Fibroblast of upper back skin (primary cell): ENCODE measurements around the gene TM9SF4.
"Not testable (repeated sequence)": the region's sequence is repeated elsewhere in the genome, so short reads cannot be mapped to it uniquely, and the experiment has no call there.

ENCODE experiments used
- DNase-seq: peaks from one replicate; pipeline ENCODE4 v3.0.0-alpha.2; 2013

Gene TM9SF4

DNA sequence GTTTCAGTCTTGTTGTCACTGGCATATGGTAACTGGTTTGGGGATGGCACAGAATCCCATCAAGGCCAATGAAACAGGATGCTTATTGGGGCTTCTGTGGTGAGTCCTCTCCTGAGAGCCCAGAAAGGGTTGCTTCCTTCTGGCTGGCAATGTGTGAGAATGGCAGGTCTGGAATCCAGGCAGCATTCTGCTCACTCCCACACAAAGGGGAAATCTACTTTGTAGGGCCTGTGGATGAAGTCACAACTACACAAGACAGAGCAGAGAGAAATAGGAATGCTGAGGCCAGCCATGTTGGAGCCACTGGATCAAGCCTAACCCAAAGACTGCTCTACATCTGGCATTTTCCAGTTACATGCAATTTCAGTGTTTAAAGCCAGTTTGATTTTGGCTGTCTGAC is 82.4 kb downstream of the TM9SF4 start:
- DNase-seq: no peak

DNA sequence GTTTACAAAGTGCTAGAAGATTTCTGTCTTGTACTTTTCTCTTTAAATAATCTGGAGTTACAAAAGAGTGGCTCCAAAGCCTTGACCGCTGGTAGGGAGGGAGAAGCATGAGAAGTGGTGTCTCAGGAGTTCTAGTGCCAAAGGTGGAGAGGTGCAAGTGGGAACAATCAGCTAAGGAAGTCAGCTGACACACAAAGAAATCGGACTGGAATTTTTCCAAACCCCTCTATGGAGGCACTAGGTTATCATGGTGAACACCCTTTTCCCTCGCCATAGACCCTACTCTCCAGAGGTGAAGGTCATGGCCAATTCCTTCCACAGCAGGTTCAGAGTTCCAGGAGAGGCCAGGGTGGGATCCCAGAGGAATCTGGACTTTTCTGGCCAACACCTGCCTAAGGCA is 83.2 kb downstream of the TM9SF4 start:
- no peak for DNase-seq

DNA sequence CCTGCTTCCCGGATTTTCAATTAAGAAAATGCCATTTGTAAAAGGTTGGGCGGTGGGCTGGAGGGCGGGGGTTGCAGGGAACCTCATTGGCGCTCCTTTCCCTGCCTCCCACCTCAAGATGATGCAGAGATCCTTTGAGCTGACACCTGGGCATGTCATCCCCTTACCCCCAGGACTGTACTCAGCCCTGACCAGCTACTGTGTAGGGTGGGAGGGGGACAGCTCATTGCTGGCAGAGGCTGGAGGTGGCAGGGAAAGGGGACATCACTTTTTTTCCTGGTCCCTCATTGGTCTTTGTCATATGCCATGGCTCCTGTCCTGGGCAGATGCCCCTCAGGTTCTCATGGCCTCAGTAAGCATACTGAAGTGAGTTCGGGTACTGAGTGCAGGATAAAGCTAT is 83.8 kb downstream of the TM9SF4 start:
- not testable (repeated sequence) for DNase-seq

DNA sequence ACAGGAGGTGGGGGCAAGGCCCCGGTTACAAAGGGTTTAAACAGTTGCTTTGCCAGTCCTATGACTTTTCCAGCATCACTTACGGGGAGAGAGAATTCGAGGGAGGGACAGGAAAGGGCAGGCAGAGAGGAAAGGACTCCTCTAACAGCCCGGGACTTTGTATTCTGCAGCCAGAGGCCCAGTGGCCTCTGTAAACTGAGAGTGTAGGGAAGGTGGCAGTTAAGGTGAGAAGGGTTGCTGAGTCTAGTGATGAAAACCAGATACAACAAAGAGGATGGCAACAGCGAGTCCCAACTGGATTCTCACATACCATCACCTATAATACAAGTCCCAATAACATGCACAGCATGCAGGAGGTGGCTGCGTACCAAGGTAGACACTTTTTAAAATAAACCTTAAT is 84.5 kb downstream of the TM9SF4 start:
- DNase-seq: no peak

DNA sequence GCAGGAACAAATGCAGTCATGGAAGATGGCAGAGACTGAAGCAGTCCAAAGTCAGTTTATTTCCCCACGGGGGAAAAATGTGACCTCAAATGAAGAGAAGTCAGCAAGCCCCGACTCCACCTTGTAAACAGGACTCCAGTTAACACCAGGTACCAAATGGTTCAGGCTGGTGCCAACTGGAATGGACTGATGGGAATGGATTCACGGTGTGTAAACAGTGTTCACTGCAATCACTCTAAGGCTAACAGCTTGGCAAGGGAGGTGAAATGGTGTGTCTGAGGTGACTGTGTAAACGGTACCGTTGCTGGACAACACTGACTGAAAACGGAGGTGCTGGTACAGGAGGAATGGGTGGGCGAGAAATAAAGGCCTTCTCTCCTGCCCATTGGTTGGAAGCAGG is 86.1 kb downstream of the TM9SF4 start:
- DNase-seq: no peak

DNA sequence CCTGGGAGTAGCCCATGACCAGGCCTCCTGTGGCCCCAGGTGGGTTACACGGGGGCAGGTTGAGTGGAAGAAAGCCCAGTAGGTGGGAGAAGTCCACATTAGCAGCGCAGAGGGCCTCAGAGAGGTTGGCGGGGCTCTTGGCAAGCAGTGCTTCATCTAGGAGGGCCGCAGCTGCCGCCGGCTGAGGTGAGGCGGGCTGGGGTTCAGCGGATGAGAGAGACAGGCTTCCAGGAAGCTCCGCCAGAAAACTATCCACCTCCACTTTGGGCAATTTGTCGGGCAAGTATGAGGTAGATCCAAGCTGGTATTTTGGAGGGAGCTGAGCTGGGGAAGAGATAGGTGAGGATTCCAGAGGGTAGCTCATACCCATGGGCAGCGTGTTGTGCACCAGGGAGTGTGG is 87.1 kb downstream of the TM9SF4 start:
- DNase-seq: not testable (repeated sequence)

DNA sequence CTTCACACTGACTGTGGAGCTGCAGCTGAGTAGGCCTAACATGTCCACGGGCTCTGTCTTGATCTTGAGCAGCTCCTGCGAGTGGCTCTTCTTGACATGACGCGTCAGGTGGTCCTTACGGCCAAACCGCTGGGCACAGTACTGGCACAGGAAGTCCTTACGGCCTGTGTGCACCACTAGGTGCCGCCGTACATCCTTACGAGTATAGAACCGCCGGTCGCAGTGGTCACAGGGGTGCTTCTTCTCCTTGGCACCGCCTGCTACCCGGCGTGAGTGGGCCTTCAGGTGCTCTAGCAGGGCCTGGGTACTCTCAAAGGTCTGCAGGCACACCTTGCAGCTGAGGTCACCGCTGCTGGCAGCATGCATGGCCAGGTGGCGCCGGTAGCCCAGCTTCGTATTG is 87.6 kb downstream of the TM9SF4 start:
- DNase-seq: not testable (repeated sequence)

DNA sequence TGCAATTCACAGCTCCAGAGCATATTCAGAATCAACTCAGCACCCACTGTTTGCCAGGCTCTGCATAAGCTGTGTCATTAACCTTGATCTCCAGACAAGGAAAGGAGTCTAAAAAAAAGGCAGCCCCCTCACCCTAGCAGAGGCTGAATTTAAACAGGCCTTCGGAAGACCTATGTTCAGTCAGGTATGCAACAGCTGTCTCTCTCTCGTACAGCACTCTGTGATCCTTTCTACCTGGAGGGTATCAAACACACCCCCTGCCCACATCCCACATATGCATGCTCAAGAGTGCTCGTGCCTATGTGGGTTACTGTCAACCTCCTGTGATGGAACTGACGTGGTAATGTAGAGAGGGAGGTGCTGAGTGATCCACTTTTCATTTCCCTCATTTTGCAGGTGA is 89.5 kb downstream of the TM9SF4 start:
- DNase-seq: no peak

DNA sequence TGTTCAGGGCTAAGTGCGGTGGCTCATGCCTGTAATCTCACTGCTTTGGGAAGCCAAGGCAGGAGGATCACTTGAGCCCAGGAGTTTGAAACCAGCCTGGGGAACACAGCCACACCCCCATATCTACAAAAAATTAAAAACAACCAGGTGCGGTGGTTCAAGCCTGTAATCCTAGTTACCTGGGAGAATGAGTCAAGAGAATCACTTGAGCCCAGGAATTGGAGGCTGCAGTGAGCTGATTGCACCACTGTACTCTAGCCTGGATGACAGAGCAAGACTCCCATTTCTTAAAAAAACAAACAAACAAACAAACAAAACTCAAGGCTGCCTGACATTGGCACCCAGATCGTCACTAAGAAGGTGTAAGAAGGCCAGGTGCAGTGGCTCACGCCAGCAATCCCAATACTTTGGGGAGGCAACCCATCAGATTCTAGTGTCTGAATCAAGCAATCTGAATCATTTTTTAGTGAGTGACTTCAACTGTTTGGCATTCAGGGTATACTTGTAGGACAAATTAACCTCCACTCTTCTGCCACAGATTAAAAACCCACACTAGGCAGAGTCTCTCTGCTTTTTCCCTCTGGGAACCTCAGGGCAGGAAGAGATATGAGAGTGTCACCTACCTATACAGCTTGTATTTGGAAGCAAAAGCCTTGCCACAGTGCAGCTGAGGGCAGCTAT is 91.9 kb downstream of the TM9SF4 start:
- peak; percentile 29 for DNase-seq

DNA sequence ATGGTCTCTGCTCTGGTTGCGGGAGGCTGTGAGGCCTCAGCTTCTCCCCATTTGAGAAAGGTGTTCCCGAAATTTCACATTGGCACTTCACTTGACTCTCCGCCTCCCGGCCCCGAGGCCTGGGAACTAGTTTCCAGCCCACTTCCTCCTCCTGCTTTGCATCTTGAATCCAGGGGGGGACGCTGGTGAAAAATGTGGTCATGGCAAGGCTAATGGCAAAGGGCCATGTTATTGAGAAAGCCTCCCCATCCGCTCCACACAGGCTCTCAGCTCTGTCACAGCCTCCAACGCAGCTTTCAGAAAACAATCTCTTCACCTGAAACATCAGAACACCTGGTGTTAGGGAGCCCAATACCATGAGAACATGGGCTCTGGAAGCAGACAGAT is 92.5 kb downstream of the TM9SF4 start:
- DNase-seq: no peak

DNA sequence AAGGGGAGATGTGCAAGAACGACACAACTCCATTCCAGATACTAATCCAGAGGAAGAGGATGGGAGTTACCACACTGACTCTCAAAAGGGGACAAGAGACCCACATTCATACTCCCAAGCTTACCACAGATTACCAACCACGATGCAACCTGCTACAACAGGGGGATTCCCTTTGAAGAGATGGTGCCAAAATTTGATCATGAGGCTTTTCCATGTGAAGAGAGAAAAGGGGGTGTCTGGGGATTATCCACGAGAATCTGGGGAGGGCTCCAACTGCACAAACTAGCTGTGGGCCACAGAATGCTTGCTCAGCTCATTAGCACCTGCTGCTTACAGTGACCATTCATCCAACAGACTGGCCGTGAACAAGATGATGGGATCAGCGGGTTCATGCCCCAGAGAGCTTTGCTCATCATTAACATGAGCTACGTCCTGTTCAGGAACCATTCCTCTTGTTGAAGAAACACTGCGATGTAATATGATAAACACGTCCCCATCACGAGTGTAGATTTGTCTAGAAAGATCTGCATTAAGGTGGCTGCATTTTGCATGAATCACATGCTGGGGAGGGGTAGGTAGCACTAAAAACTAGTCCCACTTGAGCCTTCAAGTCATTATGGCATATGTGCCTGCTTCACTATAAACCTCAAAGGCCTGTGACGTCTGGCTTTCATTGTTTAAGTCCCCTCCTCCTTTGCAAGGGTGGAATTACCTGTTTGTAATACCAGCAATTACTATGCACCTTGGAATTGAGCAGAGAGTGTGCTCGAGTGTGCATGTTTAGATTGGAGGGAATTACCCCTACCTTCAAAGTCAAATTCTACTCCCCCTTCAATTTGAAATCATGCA is 94.1 kb downstream of the TM9SF4 start:
- DNase-seq: no peak

DNA sequence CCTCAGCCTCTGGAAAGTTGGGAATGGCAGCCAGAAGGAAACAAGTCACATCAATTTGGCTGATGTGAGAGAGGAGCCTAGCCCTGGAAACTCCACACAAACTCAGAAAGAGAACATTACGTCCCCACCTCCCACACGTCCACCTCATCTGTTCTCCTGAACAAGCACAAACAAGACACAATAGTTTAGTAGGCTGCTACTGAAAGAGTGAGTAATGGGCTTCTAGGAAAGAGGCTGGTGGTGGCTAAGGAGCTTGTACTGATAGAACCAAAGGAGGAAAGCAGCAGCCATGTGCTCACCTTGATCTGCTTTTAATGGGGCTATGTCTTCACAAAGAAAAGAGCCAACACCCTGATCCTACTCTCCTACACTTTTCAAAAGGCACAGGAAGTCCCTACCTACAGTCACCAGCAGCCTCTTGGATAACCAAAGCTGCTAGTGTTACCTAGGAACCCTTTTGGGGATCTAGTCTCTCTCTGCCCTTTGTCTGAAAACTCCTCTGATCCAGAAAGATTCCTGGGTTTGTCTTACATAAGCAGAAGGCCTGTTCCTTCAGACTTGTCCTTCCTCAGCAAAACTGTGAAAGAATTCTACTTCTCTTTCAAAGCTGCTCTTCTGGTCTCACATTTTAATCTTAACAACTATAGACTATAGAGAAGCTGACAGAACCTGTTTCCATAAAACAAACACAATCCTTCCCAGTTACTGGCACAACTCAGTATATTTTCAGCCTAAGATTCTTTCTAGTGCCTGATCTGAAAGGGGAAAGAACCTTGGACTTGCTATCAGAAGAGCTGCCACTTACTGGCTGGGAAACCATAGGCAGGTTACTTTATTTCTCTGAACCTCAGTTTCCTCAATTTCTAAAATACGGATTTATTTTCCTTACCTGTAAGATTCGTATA is 94.9 kb downstream of the TM9SF4 start:
- no peak for DNase-seq

DNA sequence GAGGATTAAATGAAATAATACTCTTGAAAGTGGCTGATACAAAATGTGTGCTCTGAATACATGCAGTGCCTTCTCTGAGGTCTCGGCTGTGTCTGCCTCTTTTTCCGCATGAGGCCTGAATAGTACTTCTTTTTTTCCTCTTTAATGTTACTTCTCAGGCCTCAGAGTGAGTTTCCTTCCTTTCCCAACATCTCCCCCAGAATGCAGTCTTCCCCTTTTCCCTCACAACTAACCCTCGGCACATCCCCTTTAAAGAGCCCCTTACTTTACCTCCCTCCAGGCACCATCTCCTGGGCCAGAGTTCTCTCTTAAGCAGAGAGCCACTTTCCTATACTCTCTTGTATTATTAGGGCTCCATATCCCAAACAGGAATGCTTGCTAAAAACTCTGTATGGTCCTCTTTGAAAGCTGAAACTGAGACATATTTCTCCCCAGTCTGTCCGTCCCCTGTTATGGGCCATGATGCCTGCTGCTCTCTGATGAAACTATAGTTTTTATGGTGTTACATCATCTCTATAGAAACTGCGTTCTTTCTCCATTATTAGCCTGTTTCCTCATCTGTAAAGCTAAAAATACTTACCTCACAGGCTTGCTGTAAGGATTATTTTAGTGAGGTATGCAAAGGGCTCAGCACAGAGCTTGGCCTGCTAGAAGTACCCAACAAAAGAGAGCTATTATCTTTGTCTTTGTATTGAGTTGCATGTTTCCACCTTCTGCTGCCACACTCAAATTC is 95.8 kb downstream of the TM9SF4 start:
- peak; percentile 33 for DNase-seq

DNA sequence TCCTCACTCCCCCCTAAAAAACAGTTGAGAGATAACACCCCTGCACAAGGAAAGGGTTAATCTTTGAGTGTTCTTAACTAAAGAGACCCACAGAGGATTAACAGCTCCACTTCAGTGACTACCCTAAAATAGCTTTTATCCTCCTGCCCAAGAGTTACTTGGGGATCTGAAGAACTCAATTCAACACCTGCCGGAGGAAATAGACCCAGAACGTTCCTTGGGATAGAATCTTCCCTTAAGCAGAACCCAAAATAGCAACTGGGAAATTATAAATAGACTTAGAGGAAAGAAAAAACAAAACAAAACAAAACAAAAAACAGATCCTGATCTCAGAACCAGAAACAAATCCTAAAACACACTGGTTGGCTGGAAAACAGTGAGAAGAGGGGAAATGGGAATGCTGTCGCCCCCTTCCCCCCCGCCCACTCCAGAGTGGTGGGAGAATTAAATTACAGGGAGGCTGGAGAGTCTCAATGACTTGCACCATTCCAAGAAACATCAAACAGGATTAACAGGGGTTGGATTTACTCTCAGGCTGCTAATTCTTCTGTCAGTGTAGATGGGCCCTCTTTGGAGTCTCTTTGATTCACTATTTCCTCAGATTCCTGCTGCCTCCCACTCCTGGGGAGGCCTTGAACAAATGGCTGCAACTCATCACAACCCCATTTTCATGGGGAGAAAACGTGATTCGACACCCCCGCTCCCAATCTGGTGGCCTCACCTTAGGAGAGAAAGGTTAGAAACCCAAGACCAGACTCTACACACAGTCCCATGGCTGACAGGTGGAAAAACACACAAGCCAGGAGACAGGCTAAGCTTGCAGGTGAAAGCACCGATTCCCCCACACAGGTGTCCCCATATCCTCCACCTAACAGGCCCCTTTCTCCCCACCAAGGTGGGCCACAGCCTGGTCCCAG is 96.6 kb downstream of the TM9SF4 start:
- DNase-seq: no peak

DNA sequence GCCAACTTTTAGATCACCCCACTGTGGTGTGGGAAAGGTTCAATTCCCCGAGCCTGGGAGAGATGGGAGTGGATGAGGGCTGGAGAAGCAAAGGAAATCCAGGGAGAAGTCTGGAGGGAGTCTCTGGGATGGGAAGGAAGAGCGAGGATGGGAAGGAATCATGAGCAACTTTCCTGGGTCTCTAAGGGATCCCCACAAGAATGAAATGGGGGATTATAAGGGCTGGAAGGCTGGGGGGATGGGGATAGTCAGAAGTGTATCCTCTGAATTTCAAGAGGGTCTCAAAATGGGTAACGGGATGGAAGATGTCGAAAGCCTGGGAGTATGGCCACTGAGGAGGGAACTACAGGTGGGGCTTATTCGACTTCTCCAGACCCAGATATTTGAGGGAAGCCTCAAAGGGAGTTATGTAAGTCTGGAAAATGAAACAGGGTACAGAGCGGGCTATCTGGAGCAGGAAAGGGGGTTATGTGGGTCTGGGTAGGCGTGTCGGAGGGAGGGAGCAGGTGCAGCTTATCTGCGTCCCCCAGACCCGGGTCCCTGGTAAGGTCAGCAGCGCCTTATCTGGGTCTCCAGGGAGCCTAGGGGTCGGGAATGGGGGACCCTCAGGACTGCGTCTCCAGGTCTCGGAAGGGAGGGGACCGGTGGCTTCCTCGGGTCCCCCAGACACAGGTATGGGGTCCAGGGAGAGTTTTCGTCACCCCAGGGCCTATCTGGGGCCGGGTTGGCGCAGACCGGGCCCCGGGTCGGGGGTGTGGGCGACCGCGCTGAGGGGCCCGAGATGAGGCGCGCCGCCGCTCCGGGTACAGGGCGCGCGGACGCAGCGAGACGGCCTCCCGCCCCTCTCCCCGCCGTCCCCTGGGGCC is 97.5 kb downstream of the TM9SF4 start:
- no peak for DNase-seq

DNA sequence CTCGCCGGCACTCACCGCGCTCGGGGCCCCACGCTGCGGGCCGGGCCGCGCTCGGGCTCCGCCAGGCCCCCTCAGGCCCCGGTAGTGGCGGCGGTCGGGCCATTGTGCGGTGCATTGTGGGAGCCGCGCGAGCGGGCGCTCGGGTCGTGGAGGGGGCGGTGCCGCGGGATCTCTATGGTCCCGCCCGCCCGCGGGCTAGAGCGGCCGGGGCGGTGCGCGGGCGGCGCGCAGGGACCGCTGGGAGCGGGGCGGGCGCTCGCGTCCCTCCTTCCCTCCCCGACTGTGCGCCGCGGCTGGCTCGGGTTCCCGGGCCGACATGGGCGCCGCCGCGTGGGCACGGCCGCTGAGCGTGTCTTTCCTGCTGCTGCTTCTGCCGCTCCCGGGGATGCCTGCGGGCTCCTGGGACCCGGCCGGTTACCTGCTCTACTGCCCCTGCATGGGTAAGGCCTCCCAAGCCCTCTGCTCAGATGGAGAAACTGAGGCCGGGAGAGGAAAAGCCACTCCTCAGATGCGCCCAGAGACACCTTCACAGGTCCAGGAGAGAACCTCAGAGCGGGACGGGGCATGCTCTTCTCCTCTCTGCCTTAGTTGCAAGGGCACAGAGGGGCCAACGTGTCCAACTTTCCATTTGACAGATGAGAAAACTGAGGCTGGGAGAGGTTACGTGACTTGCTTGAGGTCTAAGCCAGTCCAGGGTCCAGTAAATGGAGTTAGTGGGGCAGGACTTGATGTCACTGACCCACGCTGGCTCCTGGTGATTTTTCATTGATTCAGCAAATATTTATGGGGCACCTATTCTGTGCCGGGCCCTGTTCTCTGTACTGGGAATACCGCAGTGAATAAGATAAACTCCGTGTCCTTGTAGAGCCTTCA is 98.3 kb downstream of the TM9SF4 start, which contains the start of the genes PLAGL2 and POFUT1:
TSS of gene PLAGL2 (minus strand) at position 118 of the 873 bp plus-strand sequence. CDS start 5,565 bp downstream, outside the sequence.
TSS of gene POFUT1 (plus strand) at position 255 of the 873 bp plus-strand sequence. CDS start at position 317, 62 bp downstream.
- DNase-seq: peak; percentile 84

DNA sequence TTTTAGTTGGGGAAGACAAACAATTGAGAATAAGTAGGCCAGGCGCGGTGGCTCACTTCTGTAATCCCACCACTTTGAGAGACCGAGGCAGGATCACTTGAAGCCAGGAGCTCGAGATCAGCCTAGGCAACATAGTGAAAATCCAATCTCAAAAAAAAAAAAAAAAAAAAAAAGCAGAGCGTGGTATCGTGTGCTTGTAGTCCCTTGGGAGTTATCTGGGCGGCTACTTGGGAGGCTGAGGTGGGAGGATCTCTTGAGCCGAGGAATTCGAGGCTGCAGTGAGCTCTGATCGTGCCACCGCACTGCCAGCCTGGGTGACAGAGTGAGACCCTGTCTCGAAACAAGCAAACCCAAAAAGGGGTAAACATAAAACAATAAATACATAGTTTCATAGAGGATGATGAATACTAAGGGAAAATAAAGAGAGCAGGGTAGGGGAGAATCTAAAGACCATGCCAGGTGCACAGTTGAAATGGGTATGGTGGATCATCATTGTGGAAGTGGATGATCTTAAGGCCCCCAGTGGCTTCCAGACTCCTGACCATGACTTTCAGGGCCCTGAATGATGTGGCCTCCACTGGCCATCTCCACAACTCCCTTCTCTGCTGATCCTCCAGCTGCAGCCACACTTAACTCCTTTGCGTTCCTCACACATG is 99.1 kb downstream of the TM9SF4 start:
- DNase-seq: no peak

DNA sequence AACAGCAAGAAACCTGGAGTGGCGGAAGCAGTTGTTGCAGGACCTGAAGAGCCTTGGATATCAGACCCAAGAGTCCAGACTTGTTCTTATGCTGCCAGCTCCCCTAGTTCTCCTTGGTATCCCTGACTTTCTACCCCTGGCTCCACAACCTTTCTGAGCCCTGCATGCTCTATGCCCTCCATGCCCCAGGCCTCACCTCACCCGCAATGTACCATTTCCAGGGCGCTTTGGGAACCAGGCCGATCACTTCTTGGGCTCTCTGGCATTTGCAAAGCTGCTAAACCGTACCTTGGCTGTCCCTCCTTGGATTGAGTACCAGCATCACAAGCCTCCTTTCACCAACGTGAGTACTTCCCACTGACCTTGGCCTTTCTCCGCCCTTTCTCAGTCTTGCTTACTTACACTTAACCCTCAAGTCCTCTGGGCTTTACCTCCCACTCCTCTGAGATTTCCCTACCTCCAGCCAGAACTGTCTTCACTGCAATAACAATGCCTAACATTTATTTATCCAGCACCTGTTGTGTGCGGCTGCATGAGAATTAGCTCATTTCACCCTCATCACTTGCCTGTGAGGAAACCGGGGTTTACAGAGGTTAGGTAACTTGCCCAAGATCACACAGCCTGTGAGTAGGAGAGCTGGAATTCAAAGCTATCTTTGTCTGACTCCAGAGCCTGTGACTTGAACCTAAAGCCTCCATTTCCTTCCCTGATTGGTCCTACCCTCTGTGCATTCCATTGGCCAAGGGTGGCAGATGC is 100.5 kb downstream of the TM9SF4 start:
- no peak for DNase-seq
